Measurements from ENCODE around the gene DCDC2B.

Gene DCDC2B

DNA sequence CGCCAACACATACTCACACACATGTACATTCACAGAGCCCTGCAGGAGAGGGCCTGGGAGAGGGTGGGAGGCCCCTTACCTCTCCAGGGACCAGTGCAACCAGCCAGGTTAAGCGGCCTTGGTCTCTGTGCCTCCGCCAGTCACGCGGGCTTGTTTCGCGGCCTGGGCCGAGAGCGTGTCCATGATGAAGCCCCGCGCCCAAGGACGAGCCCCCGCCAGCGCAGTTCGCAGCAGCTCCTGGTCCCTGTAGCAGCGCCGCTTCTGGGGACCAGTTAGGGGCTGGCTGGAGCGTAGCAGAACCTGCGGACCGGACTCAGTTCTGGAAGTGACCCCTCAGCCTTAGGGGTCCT lies 30.9 kb downstream of the DCDC2B start:
- TF ChIP-seq, protein P1, sequence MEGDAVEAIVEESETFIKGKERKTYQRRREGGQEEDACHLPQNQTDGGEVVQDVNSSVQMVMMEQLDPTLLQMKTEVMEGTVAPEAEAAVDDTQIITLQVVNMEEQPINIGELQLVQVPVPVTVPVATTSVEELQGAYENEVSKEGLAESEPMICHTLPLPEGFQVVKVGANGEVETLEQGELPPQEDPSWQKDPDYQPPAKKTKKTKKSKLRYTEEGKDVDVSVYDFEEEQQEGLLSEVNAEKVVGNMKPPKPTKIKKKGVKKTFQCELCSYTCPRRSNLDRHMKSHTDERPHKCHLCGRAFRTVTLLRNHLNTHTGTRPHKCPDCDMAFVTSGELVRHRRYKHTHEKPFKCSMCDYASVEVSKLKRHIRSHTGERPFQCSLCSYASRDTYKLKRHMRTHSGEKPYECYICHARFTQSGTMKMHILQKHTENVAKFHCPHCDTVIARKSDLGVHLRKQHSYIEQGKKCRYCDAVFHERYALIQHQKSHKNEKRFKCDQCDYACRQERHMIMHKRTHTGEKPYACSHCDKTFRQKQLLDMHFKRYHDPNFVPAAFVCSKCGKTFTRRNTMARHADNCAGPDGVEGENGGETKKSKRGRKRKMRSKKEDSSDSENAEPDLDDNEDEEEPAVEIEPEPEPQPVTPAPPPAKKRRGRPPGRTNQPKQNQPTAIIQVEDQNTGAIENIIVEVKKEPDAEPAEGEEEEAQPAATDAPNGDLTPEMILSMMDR (IDR thresholded peaks at IDR 0.05; ENCODE audit: borderline replicate concordance, insufficient read depth, low read depth, low read length) = no peak
- H3K4me3 ChIP-seq (ENCODE audit: low read depth, low read length) = no peak overlapping the region

DNA sequence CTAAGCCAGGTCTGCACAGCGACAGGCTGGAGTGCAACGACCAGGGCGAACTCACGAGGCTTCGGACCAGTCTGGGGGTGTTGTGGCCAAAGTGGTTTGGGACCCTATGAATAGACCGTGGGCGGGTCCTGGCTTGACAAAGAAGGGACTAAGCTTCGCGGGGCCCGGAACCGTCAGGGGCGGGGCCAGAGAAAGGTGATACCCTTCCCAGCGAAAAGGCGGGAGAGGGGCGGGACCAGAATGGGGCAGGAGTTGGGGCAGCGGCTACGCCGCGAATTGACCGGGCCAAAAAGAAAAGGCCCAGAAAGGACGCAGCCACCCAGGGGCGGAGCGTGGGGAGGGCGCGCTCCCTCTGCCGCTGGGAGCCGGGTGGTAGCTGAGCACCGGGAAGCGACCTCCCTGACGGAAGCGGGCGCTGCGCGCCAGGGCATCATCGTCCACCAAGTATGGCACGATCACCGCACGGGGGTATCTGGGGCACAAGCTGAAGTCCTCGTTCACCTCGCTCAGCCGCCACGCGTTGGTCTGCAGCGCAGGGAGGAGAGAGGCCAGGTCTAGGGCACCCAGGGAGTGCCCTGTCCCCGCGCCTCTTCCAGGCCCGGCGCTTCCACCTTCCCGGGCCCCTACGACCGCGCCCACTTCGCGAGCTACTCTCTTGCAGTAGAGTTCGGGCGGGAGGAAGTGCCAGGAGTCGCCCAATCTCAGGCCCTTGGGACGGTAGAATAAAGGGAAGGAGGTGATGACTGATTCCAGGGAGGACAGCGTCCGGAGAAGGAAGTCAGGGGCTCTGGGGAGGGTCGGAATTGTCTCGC lies 31.5 kb downstream of the DCDC2B start:
- TF ChIP-seq, protein P1 (IDR thresholded peaks at IDR 0.05; ENCODE audit: borderline replicate concordance, insufficient read depth, low read depth, low read length) = no peak
- H3K4me3 ChIP-seq (ENCODE audit: low read depth, low read length) = peak overlapping the region; percentile 61

DNA sequence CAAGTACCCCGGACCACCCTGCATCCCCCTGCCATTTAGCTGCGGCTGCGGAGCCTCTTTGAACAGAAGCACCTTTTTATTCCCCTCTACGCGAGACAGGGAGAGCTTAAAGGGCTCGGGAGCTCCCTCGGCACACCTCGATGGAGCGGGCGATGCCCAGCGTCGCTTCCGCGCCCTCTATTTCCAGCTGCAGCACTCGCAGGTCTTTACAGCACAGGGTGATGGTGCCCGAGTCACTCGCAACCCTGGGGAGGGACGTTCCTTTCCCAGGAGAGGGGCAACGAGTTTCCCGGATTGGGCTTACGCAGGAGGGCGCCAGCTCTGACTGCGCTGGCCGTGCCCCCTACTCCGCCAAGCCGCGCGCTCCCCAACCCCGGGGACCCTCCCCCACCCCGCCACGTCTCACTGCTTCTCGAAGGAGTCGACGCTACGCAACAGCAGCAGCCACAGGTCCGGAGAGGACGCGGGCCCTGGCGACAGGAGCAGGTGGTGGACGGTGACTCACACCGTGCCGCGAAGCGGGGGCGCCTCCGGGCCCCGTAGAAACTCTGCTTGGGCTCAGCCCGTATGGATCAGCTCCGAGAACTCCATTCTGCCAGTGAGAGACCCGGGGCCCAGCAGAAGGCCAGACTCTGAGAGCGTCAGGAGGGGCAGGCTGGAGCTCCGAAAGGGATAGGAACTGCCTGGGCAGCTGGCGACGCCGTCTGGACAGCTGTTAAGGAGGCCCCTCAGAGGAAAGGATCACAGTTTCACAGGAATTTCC lies 32.3 kb downstream of the DCDC2B start:
- H3K4me3 ChIP-seq (ENCODE audit: low read depth, low read length) = peak overlapping the region; percentile 61
- TF ChIP-seq, protein P1 (IDR thresholded peaks at IDR 0.05; ENCODE audit: borderline replicate concordance, insufficient read depth, low read depth, low read length) = no peak

DNA sequence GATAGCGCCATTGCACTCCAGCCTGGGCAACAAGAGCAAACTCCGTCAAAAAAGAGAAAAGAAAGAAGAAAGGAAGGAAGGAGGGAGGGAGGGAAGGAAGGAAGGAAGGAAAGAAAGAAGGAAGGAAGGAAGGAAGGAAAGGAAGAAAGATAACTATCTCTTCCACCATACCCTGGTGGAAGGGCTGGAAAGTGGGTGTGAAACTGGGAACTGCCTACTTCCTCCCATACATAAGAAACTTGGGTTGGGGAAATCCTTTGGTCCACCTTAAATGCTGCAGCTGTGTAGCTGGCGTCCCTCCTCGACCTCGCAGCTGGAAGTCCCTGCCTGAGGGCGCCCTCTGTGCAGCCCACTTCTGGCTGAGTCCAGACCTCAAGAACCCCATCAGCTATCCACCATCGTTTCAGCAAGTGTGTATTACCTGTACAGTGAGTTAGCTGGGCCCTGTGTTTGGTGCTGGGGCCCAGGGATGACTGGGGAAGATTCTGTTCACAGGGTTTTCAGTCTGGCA lies 33.5 kb downstream of the DCDC2B start:
- H3K4me3 ChIP-seq (ENCODE audit: low read depth, low read length) = no peak overlapping the region
- TF ChIP-seq, protein P1 (IDR thresholded peaks at IDR 0.05; ENCODE audit: borderline replicate concordance, insufficient read depth, low read depth, low read length) = no peak

DNA sequence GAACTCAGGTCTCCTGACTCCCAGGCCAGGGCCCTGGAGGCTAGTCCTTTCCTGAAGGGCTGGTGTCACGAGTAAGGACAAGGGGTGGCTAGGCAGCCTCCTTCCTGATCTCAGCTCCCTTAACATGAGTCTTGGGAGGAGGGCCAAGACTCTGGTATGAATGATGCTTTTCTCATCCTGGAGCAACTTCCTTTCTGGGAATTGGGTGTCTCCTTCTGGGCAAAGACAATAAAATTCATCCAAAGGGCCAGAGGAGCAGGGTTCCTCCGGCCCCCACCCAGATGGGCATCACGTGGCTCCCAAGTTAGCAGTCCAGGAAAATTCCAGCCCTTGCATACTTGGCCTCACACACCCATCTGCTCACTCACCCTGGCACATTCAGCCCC lies 38.0 kb downstream of the DCDC2B start, which contains the start of gene FAM167B:
Gene FAM167B, plus strand, starts transcription at position 335 of the 386 bp plus-strand sequence. CDS start 200 bp downstream, outside the sequence.
- H3K4me3 ChIP-seq (ENCODE audit: low read depth, low read length) = no peak within 1 kb of the TSS
- TF ChIP-seq, protein P1 (IDR thresholded peaks at IDR 0.05; ENCODE audit: borderline replicate concordance, insufficient read depth, low read depth, low read length) = no peak

DNA sequence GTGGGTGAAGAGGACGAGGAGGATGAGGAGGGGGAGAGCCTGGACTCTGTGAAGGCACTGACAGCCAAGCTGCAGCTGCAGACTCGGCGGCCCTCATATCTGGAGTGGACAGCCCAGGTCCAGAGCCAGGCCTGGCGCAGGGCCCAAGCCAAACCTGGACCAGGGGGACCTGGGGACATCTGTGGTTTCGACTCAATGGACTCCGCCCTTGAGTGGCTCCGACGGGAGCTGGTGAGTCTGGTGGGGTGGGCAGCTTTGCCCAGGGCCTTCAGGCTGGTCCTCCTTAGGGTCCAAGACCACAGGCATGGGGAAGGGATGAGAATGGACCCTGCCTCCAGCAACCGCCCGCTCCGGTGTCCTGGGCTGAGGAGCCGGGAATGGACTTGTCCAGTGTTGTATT lies 38.6 kb downstream of the DCDC2B start:
- TF ChIP-seq, protein P1 (IDR thresholded peaks at IDR 0.05; ENCODE audit: borderline replicate concordance, insufficient read depth, low read depth, low read length) = no peak
- H3K4me3 ChIP-seq (ENCODE audit: low read depth, low read length) = no peak overlapping the region

All from GM12875 (cell line).